Measurements from ENCODE around the gene DSTYK.

The DSTYK gene

DNA sequence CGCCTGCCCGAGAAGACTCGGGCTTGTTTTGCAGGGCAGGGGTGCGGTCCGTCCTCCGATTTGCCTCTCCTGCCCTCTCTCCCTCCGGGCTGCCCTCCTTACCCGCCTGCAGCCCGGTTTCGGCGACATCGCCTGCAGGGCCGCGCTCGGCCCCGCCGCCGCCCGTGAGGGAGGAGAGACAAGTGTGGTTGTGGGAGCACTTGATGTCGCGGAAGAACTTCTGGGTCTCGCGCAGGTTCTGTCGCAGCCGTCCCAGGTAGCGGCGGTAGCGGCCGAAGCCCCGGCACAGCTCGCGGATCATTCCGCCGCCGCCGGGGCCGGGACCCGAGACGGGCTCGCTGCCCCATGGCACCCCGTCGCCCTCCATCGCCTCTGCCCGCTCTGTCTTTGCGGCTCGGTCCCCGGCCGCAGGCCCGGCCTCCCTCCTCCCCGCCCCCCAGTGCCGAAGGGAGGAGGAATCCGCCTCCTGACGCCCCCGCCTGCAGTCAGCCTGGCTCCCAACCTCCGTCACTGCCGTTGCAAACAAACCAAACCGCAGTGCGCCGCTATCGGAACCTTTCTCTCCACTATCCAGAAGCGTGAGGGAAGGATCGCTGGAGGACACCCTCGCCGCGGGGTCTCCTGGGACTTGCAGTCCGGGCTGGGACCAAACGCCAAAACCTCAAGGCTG, at the start of gene DSTYK:
Gene DSTYK (minus strand): TSS at position 534 of the 670 bp plus-strand sequence. CDS start 167 bp downstream, at position 367.
- H3K4me3 ChIP-seq (ENCODE audit: low read depth, low read length) = peak within 1 kb of the TSS; percentile 87

DNA sequence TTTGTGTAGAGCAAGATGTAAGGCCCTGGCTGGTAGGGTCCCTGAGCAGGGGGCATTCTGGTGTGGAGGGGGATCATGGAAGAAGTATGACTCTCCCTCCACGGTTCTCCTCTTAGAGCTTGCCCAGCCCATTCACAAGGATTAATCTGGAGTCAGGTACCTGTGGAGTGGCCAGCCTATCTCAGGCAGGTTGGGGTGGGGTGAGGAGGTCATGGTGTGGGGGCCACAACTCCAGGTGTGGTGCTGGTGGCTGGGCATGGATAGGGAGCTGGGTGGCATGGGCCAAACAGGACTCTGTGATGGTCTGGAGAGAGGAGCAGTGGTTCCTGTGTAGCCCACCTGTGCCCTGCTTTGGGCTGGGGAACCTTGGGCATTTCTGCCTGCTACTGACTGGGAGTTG, 48.5 kb upstream of the DSTYK start:
- no peak overlapping the region for H3K4me3 ChIP-seq (ENCODE audit: low read depth, low read length)

- H3K4me3 ChIP-seq (ENCODE audit: low read depth, low read length) = no peak overlapping the region
These were observed 47.9 kb upstream of the DSTYK start for GRCh38 chr1:205259324-205259832.

GRCh38 chr1:205258719-205259118, 47.2 kb upstream of the DSTYK start:
- no peak overlapping the region for H3K4me3 ChIP-seq (ENCODE audit: low read depth, low read length)

DNA sequence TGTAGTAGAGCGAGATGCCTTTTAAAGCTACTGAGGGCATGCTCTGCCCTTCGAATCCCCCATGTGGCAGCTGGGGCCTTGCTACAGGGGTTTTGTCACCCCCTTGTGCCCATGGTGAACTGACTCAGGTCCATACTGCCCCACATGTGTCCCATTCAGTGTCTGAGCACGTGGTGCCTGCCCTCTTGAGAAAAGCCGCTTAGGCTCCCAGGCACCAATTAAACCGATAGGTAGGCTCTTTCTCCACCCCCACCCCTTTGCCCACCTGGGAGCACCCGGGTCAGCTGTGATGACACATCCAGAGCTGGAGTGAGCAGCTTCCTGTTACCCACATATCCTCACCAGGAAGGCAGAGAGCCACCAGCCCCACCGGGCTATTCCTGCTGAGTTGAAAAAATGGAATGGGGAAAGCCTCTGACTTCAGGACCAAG, 46.8 kb upstream of the DSTYK start:
- no peak overlapping the region for H3K4me3 ChIP-seq (ENCODE audit: low read depth, low read length)

- H3K4me3 ChIP-seq (ENCODE audit: low read depth, low read length) = no peak overlapping the region
These were observed 46.2 kb upstream of the DSTYK start for GRCh38 chr1:205257735-205258134.

DNA sequence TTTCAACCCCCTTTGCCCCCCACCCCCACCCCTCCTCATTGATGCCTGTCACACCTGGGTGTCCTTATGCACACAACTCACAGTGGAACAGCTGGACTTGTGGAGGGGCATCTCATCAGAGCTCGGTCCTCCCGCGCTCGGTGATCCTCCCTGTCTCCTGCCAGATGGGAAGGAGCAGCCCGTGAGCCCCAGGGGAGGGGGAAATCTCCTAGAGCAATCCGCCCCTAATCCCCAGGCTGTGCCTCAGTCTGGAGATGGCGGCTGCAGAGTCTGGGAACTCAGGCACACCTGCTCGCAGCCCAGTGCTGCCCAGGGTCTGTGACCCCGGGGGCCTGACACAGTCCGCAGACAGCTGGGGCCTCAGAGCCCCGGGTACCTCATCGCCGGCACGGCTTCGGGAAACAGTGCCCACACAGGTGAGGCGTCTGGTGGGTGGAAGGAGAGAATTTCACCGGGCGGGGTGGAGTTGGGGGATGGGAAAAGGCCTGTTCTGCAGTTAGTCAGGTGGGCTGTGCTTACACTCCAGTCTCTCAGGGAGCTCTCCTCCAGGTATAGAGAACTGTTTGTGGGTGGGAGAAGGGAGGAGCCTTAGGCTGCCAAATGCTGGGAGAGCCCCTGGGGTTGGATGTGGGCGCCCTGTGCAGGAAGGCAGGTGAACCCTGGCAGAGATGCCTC, 45.6 kb upstream of the DSTYK start:
- no peak overlapping the region for H3K4me3 ChIP-seq (ENCODE audit: low read depth, low read length)

GRCh38 chr1:205255941-205256780, 44.7 kb upstream of the DSTYK start:
- H3K4me3 ChIP-seq (ENCODE audit: low read depth, low read length) = no peak overlapping the region

- H3K4me3 ChIP-seq (ENCODE audit: low read depth, low read length) = no peak overlapping the region
These were observed 40.1 kb upstream of the DSTYK start for GRCh38 chr1:205251576-205251975.

GRCh38 chr1:205250699-205251098, 39.2 kb upstream of the DSTYK start:
- no peak overlapping the region for H3K4me3 ChIP-seq (ENCODE audit: low read depth, low read length)

- no peak overlapping the region for H3K4me3 ChIP-seq (ENCODE audit: low read depth, low read length)
These were observed 38.1 kb upstream of the DSTYK start for GRCh38 chr1:205249651-205250050.

DNA sequence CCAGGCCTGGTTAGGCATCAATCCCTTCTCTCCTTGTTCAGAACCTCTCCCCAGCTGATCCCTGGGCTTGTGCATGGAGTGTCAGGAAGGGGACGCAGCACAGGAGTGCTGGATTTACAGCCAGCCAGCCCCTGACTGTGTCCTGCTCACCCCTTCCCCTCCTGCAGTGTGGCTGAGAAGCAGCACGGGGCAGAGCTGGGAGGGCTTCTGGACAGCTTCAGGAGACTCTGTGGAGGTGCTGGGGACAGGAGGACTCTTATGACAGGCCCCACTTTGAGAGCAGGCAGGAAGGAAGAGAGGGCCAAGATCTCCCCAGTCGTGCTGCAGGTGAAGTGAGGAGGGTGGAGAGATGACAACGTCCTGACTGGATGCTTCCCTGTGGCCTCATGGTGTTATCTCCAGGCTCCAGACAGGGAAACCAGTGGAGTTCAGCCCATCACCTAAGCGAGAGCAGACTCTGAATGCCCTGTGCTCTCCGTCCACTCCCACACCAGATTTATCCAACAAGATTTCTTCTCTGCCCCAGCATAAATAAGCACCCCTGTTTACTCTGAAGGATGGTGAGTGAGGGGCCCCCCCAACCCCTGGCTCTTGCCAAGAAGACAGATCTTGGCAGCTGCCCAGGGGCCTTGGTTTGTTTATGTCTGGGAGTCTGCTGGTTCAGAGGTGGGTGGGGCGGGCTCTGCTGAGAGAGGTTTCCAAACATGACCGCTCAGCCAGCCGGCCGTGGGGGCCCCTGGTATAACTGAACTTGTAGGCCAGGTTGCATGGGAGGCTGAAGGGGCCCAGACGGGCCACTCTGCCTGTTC, 37.5 kb upstream of the DSTYK start:
- no peak overlapping the region for H3K4me3 ChIP-seq (ENCODE audit: low read depth, low read length)

DNA sequence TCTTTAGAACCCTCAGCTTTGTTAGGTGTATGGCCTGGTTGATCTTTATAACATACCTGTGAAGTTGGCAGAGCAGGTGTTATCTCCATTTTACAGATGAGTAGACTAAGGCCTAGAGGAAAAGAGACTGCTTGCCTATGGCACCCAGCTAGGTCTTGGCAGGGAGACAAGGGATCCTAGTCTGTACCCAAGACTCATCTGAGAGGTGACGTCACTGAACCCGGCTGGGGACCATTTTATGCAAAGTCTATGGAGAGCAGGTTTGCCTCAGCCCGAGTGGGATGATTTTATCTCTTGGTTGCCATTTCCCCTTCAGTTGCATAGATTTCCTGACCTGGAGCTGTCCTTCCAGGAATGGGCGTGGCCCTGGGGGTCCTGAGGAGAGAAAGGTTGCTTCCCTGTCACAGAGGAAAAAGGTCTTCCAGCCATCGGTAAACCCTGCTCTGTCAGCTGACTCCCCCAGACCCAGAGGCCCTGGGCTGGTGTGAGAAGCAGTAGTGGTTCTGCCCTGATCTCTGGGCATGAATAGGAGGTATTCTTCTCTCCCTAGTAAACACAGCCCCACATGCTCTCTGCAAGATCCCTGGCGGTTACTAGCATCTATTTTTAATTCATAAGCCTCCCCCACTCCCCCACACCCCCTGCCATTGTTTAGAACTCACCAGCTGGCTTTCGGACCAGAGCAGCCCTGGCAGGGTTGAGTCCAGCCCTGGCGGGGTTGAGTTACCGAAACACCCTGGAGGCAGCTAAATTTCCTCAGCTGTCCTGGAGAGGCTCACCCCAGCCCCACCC, 35.8 kb upstream of the DSTYK start:
- no peak overlapping the region for H3K4me3 ChIP-seq (ENCODE audit: low read depth, low read length)

- H3K4me3 ChIP-seq (ENCODE audit: low read depth, low read length) = no peak overlapping the region
These were observed 35.0 kb upstream of the DSTYK start for GRCh38 chr1:205246351-205247119.

DNA sequence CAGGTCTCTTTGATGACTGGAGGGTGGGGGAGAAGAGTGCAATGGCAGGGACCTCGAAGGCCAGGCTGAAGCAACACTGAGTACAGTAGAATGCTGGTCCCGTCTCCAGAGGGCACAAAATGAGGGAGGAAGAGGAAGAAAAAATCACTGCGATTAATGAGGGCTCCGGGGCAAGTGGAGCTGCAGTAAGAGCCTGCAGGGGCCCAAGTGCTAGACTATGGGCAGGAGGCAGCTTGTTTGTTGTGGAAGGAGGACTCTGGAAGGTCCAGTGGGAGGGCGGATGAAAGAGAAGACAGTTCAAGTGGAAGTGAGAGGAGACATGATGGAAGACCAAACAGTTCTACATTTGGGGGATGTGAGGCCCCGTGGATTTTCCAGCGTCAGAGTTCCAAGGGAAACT, 33.6 kb upstream of the DSTYK start:
- no peak overlapping the region for H3K4me3 ChIP-seq (ENCODE audit: low read depth, low read length)

DNA sequence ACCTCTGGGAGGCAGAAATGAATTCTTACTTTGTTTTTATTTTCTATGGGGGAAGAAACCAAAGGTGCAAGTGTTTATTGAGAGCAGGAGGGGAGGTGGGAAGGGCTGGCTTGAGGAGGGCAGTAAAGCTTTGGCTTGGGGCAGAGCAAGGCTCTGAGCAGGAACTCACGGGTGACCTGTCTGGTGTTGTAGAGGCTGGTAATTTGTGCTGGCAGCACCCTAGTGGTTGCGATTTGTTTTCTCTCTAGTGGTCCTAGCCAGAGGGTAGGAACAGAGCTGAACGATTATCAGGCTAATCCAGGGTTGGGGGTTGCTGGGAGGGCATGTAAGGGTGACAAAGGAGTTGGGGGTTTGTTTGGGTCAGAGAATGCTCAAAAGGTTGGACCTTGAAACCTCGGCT, 32.9 kb upstream of the DSTYK start:
- H3K4me3 ChIP-seq (ENCODE audit: low read depth, low read length) = no peak overlapping the region

DNA sequence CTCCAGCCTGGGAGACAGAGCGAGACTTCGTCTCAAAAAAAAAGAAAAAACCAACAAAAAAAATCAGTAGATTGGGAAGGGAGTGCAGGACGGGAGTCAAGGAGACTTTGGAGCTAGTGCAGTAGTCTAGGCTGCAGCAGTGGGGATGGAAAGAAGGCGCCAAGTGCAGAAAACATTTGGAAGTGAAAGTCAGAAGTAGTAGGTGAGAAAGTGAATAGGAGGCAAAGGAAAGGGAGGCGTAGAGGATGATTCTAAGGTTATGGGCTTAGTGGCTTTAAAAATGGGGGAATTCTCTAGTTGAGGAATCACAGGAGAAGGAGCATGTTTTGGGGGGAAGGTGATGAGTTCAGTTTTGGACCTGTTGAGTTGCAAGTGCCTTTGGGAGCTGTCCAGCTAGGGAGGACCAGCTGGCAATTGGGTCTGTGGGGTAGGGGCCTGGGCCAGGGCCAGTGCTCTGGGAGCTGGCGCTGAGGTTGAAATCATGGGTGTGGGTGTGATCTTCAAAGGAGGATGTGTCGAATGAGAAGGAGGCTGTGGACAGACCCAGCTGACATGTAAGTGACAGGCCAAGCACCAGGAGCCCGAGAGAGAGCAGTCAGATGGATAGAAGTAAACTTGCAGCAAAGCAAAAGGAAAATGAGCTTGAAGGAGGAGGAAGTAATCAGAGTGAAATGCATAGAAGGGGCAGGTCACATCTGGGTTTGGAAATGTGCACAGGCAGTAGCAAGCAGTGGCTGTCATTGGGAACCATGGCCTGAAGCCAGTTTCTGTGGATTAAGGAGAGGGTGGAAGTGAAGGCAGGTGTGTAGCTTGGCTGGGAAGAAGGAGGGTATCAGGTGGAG, 32.1 kb upstream of the DSTYK start:
- H3K4me3 ChIP-seq (ENCODE audit: low read depth, low read length) = no peak overlapping the region

DNA sequence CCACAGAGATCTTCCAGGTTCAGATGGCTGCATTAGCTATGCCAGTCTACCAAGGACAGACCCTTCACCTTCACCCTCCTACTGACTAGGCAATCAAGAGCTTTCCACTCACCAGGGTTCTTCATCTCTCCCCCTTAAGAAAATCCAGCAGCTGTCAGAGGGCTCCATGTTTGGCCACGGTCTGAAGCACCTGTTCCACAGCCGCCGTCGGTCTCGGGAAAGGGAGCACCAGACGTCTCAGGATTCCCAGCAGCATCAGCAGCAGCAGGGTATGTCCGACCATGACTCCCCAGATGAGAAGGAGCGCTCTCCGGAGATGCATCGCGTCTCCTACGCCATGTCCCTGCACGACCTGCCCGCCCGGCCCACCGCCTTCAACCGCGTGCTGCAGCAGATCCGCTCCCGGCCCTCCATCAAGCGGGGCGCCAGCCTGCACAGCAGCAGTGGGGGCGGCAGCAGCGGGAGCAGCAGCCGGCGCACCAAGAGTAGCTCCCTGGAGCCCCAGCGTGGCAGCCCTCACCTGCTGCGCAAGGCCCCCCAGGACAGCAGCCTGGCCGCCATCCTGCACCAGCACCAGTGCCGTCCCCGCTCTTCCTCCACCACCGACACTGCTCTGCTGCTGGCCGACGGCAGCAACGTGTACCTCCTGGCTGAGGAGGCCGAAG, 30.0 kb upstream of the DSTYK start:
- H3K4me3 ChIP-seq (ENCODE audit: low read depth, low read length) = no peak overlapping the region
